Spleen (tissue), 11 donors: ENCODE results near the gene ROBO1. TPM values are rescaled to one million over a fixed set of nuclear protein-coding genes. Genes with fewer than 3 reads are reported as not detected.

ENCODE experiments used
- DNase-seq: peaks from one replicate; pipeline ENCODE4 v3.0.0-alpha.2; 2020
- H3K27ac ChIP-seq, 8 donors: fragments of 200-600 bp; sonication (generic) in 7 of 8; 1 replicate in 4 of 8; 2 replicates in 4 of 8; pipeline versions ENCODE4 v1.5.0 to v1.8.0; 2016 to 2021; ENCODE audit warnings: inconsistent platforms in 4 of 8, mild to moderate bottlenecking in 4 of 8, moderate library complexity in 1 of 8
- H3K27me3 ChIP-seq, 7 donors: fragments of 200-600 bp; sonication (generic) in 6 of 7; replicated peaks in 1 of 7; 1 replicate in 4 of 7; 2 replicates in 3 of 7; pipeline versions ENCODE4 v1.5.0 to v1.8.0; 2016 to 2021; ENCODE audit warnings: inconsistent platforms in 3 of 7, mild to moderate bottlenecking in 1 of 7
- H3K36me3 ChIP-seq, 6 donors: fragments of 200-600 bp; sonication (generic) in 5 of 6; 1 replicate in 4 of 6; 2 replicates in 2 of 6; pipeline versions ENCODE4 v1.5.0 to v1.8.0; 2016 to 2021; ENCODE audit warnings: inconsistent platforms in 2 of 6
- H3K4me1 ChIP-seq, 6 donors: fragments of 200-600 bp; sonication (generic) in 5 of 6; 1 replicate in 3 of 6; 2 replicates in 3 of 6; pipeline versions ENCODE4 v1.5.0 to v1.8.0; 2016 to 2021; ENCODE audit warnings: inconsistent platforms in 3 of 6
- H3K4me3 ChIP-seq, 8 donors: fragments of 200-600 bp; sonication (generic) in 7 of 8; 1 replicate in 4 of 8; 2 replicates in 4 of 8; pipeline versions ENCODE4 v1.5.0 to v1.8.0; 2016 to 2021; ENCODE audit warnings: inconsistent platforms in 4 of 8, mild to moderate bottlenecking in 4 of 8, moderate library complexity in 2 of 8
- H3K9me3 ChIP-seq, 8 donors: fragments of 200-600 bp; sonication (generic) in 7 of 8; 1 replicate in 4 of 8; 2 replicates in 4 of 8; pipeline versions ENCODE4 v1.5.0 to v1.8.0; 2016 to 2021; ENCODE audit warnings: inconsistent platforms in 4 of 8
- POLR2A ChIP-seq, 3 donors: fragments of 450-650 bp; IDR thresholded peaks; one replicate each; pipeline ENCODE4 v1.5.1; 2017; ENCODE audit warnings: antibody characterized with exemption in 3 of 3, mild to moderate bottlenecking in 1 of 3
- POLR2AphosphoS5 ChIP-seq, 3 donors: sonication (generic); formaldehyde crosslinking; IDR thresholded peaks; one replicate each; pipeline ENCODE4 v1.5.1; 2017; ENCODE audit warnings: antibody characterized with exemption in 3 of 3
- WGBS, 5 donors: extraction: QIAGEN DNeasy Blood & Tissue Kit in 3 of 5; methylation state at CpG; one replicate each; pipeline versions ENCODE4 v1.1.5 to v1.1.7; 2013 to 2018; 5-methylcytosine and 5-hydroxymethylcytosine counted together
- intact Hi-C: fragments of 100-400 bp; cut with DNase I; formaldehyde crosslinking; loops from one replicate; pipeline ENCODE4 v1.15.0; 2023; ENCODE audit warnings: low total_unique reads
- polyA plus RNA-seq, 3 donors: library from polyadenylated mRNA; stranded (reverse); fragments of 200-250 nt; gene quantifications; one replicate each; pipeline ENCODE4 v1.2.1, GENCODE V29; 2013
- total RNA-seq, 7 donors: library from RNA; depleted of rRNA in 3 of 7; stranded (reverse); fragments of >200 nt in 3 of 7; fragmentation: NEBNext Ultra II Directional in 4 of 7; extraction: Animal tissue kit (Norgen Biotek cat#: 25700) in 4 of 7; gene quantifications; one replicate each; pipeline versions ENCODE4 v1.1.0 to v1.2.1, GENCODE V29; 2016 to 2021
- TF ChIP-seq, protein P1 (sequence below), 11 experiments: fragments of 200-600 bp in 7 of 11; fragments of 450-650 bp in 4 of 11; sonication (generic) in 4 of 11; IDR thresholded peaks in 8 of 11; conservative IDR thresholded peaks in 3 of 11; 1 replicate in 7 of 11; 2 replicates in 4 of 11; pipeline versions ENCODE4 v1.4.0 to v1.8.0; 2016 to 2021; ENCODE audit warnings: antibody characterized with exemption in 11 of 11, inconsistent platforms in 4 of 11, mild to moderate bottlenecking in 1 of 11
- donor health status: healthy with polysubstance abuse.
- donor health status: DM: no; HTN: no; CAD: no; lungs with moderate emphysema.
- donor health status: DM: no; HTN: no; CAD: no.
- donor health status: Bipolar disorder and iron deficiency.
- donor health status: healthy.
- donor health status: DM: no; HTN: no; CAD: no.
- donor health status: DM: yes; HTN: yes; CAD: no.

The ROBO1 gene
- total and polyA plus RNA-seq, 10 donors, result 3.4 to 37.3 (median 26.0) TPM

DNA sequence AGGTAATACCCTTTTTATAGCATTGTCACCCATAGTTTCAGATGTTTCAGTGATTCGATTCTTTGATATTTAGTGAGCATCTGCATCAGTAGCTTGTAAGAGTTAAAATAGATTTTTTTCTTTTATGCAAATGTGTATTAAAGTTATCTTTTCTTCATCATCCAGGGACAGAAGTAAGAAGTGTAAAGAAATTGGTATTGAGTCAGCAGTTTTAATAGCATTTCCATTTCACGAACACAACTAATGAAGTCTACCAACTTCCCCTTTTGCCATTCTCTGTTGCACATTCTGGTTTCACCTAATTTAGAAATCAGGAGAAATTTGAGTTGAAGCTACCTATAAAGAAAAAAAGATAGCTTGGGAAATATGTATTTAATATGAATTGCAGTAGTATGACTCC lies 127.9 kb downstream of the ROBO1 start:
- Histone ChIP-seq H3K4me1 (no peaks in the 10 kb centered on the region), H3K27ac (no peak overlapping the region), H3K36me3 (no peaks in the 10 kb centered on the region), H3K4me3 (no peak overlapping the region), H3K27me3 (no peaks in the 10 kb centered on the region), H3K9me3 (peaks cover 0 to 31% (median 22%) of the 10 kb centered on the region in 8 donors)
- DNase-seq, result no peak
- intact Hi-C loops, result no loop called here
- WGBS, 5 donors, result 82 to 91% (median 84%) methylated on average over 2 of the region's 2 CpGs
- TF ChIP-seq POLR2AphosphoS5 (IDR thresholded peaks at IDR 0.05) (no peak), POLR2A (IDR thresholded peaks at IDR 0.05) (no peak)
- TF ChIP-seq, protein P1, sequence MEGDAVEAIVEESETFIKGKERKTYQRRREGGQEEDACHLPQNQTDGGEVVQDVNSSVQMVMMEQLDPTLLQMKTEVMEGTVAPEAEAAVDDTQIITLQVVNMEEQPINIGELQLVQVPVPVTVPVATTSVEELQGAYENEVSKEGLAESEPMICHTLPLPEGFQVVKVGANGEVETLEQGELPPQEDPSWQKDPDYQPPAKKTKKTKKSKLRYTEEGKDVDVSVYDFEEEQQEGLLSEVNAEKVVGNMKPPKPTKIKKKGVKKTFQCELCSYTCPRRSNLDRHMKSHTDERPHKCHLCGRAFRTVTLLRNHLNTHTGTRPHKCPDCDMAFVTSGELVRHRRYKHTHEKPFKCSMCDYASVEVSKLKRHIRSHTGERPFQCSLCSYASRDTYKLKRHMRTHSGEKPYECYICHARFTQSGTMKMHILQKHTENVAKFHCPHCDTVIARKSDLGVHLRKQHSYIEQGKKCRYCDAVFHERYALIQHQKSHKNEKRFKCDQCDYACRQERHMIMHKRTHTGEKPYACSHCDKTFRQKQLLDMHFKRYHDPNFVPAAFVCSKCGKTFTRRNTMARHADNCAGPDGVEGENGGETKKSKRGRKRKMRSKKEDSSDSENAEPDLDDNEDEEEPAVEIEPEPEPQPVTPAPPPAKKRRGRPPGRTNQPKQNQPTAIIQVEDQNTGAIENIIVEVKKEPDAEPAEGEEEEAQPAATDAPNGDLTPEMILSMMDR (IDR thresholded peaks at IDR 0.05 in 8 of 11, conservative IDR thresholded peaks at IDR 0.05 in 3 of 11), result no peak

DNA sequence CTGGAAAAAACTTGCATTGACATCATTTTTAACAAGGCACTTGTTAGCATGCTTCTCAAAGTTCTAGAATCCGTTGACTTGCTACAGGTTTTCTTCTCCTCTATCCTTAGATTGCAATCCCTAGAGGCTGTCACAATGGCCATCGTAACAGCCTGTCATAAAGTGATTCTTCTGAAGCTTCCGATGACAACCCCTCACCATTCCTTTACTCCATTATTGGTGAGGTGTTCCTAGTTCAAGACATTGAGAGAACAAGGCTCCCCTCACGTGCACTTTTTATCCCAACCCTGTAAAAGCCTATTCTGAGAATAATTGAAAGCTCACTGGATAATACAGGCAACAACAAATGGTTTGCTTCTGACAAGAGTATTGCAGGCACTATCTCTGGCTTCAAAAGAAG lies 131.4 kb downstream of the ROBO1 start:
- WGBS, 5 donors, result 62 to 72% (median 64%) methylated on average over 4 of the region's 4 CpGs
- H3K27ac ChIP-seq, result no peak overlapping the region
- H3K36me3 ChIP-seq, result no peaks in the 10 kb centered on the region
- TF ChIP-seq POLR2A (IDR thresholded peaks at IDR 0.05) (no peak), POLR2AphosphoS5 (IDR thresholded peaks at IDR 0.05) (no peak)
- TF ChIP-seq, protein P1 (IDR thresholded peaks at IDR 0.05 in 8 of 11, conservative IDR thresholded peaks at IDR 0.05 in 3 of 11), result no peak
- peaks cover 0 to 18% (median 8%) of the 10 kb centered on the region in 8 donors for H3K9me3 ChIP-seq
- intact Hi-C loops, result no loop called here
- H3K4me3 ChIP-seq, result no peak overlapping the region
- H3K4me1 ChIP-seq, result no peaks in the 10 kb centered on the region
- DNase-seq, result no peak
- no peaks in the 10 kb centered on the region for H3K27me3 ChIP-seq

DNA sequence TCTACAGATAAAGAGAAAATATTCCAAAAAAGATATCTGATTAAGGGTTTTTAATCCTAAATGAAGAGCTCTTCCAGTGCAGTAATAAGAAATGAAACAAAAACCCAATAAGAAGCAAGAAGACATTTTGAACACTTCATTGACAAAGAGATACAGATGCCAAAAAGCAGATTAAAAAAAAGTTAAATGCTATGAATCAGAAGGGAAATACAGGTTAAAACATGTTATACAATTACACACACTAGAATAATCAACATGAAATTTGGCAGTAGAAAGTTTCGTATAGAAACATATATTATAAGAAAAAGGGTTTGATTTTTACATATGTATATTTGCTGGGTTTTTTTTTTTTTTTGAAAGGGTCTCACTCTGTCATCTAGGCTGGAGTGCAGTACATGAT lies 135.0 kb downstream of the ROBO1 start:
- intact Hi-C loops, result no loop called here
- Histone ChIP-seq H3K4me1 (no peaks in the 10 kb centered on the region), H3K36me3 (no peaks in the 10 kb centered on the region), H3K27ac (no peak overlapping the region), H3K27me3 (no peaks in the 10 kb centered on the region), H3K9me3 (peaks cover 0 to 21% (median 0%) of the 10 kb centered on the region in 8 donors), H3K4me3 (no peak overlapping the region)
- TF ChIP-seq, protein P1 (IDR thresholded peaks at IDR 0.05 in 8 of 11, conservative IDR thresholded peaks at IDR 0.05 in 3 of 11), result no peak
- no peak for TF ChIP-seq POLR2AphosphoS5 (IDR thresholded peaks at IDR 0.05)
- TF ChIP-seq POLR2A (IDR thresholded peaks at IDR 0.05), result no peak
- 75 to 97% (median 89%) methylated on average over 1 of the region's 1 CpG for WGBS, 5 donors
- no peak for DNase-seq

DNA sequence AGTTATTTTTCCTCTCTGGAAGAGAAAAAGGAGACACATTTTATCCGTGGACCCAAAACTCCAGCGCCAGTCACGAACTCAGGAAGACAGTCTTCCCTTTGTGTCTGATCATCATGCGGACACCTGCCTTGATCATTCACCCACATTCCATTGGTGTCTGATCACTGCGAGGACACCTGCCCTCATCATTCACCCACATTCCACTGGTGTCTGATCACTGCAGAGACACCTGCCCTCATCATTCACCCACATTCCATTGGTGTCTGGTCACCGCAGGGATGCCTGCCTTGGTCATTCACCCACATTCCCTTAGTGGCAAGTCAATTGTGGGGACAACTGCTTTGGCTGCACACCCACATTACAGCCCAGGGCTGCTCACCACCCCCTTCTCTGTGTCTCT lies 148.9 kb downstream of the ROBO1 start:
- no peak for TF ChIP-seq POLR2AphosphoS5 (IDR thresholded peaks at IDR 0.05)
- TF ChIP-seq POLR2A (IDR thresholded peaks at IDR 0.05), result no peak
- TF ChIP-seq, protein P1 (IDR thresholded peaks at IDR 0.05 in 8 of 11, conservative IDR thresholded peaks at IDR 0.05 in 3 of 11), result no peak
- no peak for DNase-seq

More for the DNA sequence above, 148.9 kb downstream of the ROBO1 start:
- no peaks in the 10 kb centered on the region for H3K27me3 ChIP-seq
- H3K36me3 ChIP-seq, result no peaks in the 10 kb centered on the region
- peaks cover 0 to 87% (median 70%) of the 10 kb centered on the region in 8 donors for H3K9me3 ChIP-seq
- H3K4me3 ChIP-seq, result no peak overlapping the region
- WGBS, 5 donors, result 80 to 91% (median 90%) methylated on average over 6 of the region's 6 CpGs
- H3K27ac ChIP-seq, result no peak overlapping the region
- intact Hi-C loops, result no loop called here
- H3K4me1 ChIP-seq, result no peaks in the 10 kb centered on the region
